H1 (cell line): Measurements from ENCODE around the gene PLXDC2.

Experiments used
- CBX5 ChIP-seq: fragments of 300-800, 300-1000 bp; sonication (generic); IDR thresholded peaks from 2 replicates; pipeline ENCODE4 v1.7.1; 2016; ENCODE audit warnings: antibody characterized with exemption, low read length, low read depth
- CBX8 ChIP-seq: fragments of 300-800, 300-1000 bp; sonication (generic); IDR thresholded peaks from 2 replicates; pipeline ENCODE4 v1.7.1; 2016; ENCODE audit warnings: low read depth, low read length, borderline replicate concordance
- CHD1 ChIP-seq: IDR thresholded peaks from 2 replicates; pipeline ENCODE4 v1.6.1; 2012; ENCODE audit warnings: low read depth, low read length, improper control_type of control experiment
- CTCF ChIP-seq, 3 experiments: IDR thresholded peaks; 1 replicate in 2 of 3; 2 replicates in 1 of 3; pipeline versions ENCODE4 v1.5.1 to v1.6.1; 2011; ENCODE audit warnings: low read length in 3 of 3, mild to moderate bottlenecking in 3 of 3, inconsistent platforms in 2 of 3, low read depth in 1 of 3, moderate library complexity in 1 of 3; ENCODE audit not compliant: insufficient read depth in 1 of 3; ENCODE audit errors: control extremely low read depth in 1 of 3
- KDM1A ChIP-seq: fragments of 200-600, 300-600 bp; sonication (generic); IDR thresholded peaks from 2 replicates; pipeline ENCODE4 v1.7.1; 2016; ENCODE audit warnings: mild to moderate bottlenecking, low read length, borderline replicate concordance
- POLR2A ChIP-seq, 2 experiments: IDR thresholded peaks; 1 replicate in 1 of 2; 2 replicates in 1 of 2; pipeline ENCODE4 v1.6.1; 2011; ENCODE audit warnings: low read depth in 2 of 2, low read length in 2 of 2, mild to moderate bottlenecking in 2 of 2; ENCODE audit errors: control extremely low read depth in 1 of 2
- TBP ChIP-seq: IDR thresholded peaks from 2 replicates; pipeline ENCODE4 v1.6.1; 2011; ENCODE audit warnings: low read depth, low read length, improper control_type of control experiment

GRCh38 chr10:19865676-19866075 lies 49.4 kb downstream of the PLXDC2 start:
- TF ChIP-seq KDM1A (no peak), CTCF (IDR thresholded peaks at IDR 0.05; ENCODE audit: control extremely low read depth in 1 of 3, insufficient read depth in 1 of 3, low read depth in 1 of 3, low read length in 3 of 3) (no peak), CHD1 (no peak), POLR2A (IDR thresholded peaks at IDR 0.05; ENCODE audit: control extremely low read depth in 1 of 2, low read depth in 2 of 2, low read length in 2 of 2) (no peak), CBX5 (no peak), CBX8 (no peak), TBP (no peak)
